ENCODE data around the gene LYSMD2. TPM values are rescaled to one million over a fixed set of nuclear protein-coding genes. Genes with fewer than 3 reads are reported as not detected.

The LYSMD2 gene
- total RNA-seq, 1 experiment from 2014 or later = 2.2 TPM

DNA sequence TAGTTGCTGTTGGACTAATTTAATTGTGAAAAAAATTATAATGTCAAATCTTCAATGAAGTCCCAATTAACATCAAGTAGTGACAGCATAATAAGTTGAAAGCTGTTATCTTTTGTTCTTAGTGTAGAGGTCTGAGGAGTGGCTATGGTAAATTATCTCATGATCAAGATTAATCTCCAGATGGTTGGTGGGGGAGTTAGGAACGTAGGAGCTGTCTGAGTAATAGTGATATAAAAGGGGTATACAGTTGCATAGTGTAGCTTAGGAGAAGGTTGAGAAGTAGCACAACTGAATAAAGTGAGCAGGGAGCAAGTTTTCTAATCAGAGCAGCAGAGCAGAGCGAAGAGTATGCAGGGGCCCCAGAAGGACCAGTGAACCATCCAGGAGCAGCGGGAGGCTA, 33.4 kb upstream of the LYSMD2 start:
- POLR2A ChIA-PET = no interaction called here
- Mint-ChIP-seq H3K27ac (no peak overlapping the region), H3K27me3 (ENCODE audit: low read depth) (no peaks in the 10 kb centered on the region), H3K4me1 (peaks cover 4% of the 10 kb centered on the region; the same call in 1 of the 2 replicates), H3K9me3 (no peaks in the 10 kb centered on the region), H3K36me3 (no peaks in the 10 kb centered on the region), H3K4me3 (no peak overlapping the region)
- TF ChIP-seq, protein P1, sequence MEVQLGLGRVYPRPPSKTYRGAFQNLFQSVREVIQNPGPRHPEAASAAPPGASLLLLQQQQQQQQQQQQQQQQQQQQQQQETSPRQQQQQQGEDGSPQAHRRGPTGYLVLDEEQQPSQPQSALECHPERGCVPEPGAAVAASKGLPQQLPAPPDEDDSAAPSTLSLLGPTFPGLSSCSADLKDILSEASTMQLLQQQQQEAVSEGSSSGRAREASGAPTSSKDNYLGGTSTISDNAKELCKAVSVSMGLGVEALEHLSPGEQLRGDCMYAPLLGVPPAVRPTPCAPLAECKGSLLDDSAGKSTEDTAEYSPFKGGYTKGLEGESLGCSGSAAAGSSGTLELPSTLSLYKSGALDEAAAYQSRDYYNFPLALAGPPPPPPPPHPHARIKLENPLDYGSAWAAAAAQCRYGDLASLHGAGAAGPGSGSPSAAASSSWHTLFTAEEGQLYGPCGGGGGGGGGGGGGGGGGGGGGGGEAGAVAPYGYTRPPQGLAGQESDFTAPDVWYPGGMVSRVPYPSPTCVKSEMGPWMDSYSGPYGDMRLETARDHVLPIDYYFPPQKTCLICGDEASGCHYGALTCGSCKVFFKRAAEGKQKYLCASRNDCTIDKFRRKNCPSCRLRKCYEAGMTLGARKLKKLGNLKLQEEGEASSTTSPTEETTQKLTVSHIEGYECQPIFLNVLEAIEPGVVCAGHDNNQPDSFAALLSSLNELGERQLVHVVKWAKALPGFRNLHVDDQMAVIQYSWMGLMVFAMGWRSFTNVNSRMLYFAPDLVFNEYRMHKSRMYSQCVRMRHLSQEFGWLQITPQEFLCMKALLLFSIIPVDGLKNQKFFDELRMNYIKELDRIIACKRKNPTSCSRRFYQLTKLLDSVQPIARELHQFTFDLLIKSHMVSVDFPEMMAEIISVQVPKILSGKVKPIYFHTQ (CRISPR knock-in tag; IDR thresholded peaks at IDR 0.05) = no peak
- no peak for TF ChIP-seq OVOL2 (CRISPR knock-in tag; IDR thresholded peaks at IDR 0.05; ENCODE audit: borderline replicate concordance)
- TF ChIP-seq, protein P2, sequence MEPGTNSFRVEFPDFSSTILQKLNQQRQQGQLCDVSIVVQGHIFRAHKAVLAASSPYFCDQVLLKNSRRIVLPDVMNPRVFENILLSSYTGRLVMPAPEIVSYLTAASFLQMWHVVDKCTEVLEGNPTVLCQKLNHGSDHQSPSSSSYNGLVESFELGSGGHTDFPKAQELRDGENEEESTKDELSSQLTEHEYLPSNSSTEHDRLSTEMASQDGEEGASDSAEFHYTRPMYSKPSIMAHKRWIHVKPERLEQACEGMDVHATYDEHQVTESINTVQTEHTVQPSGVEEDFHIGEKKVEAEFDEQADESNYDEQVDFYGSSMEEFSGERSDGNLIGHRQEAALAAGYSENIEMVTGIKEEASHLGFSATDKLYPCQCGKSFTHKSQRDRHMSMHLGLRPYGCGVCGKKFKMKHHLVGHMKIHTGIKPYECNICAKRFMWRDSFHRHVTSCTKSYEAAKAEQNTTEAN (CRISPR knock-in tag; IDR thresholded peaks at IDR 0.05) = no peak
- no peak for TF ChIP-seq CREB1 (CRISPR knock-in tag; IDR thresholded peaks at IDR 0.05)
- TF ChIP-seq SP1 (CRISPR knock-in tag; conservative IDR thresholded peaks at IDR 0.05) = no peak
- TF ChIP-seq, protein P3, sequence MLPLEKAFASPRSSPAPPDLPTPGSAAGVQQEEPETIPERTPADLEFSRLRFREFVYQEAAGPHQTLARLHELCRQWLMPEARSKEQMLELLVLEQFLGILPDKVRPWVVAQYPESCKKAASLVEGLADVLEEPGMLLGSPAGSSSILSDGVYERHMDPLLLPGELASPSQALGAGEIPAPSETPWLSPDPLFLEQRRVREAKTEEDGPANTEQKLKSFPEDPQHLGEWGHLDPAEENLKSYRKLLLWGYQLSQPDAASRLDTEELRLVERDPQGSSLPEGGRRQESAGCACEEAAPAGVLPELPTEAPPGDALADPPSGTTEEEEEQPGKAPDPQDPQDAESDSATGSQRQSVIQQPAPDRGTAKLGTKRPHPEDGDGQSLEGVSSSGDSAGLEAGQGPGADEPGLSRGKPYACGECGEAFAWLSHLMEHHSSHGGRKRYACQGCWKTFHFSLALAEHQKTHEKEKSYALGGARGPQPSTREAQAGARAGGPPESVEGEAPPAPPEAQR (CRISPR knock-in tag; IDR thresholded peaks at IDR 0.05) = no peak
- TF ChIP-seq FOXK1 (CRISPR knock-in tag; IDR thresholded peaks at IDR 0.05) = no peak
- TF ChIP-seq, protein P4, sequence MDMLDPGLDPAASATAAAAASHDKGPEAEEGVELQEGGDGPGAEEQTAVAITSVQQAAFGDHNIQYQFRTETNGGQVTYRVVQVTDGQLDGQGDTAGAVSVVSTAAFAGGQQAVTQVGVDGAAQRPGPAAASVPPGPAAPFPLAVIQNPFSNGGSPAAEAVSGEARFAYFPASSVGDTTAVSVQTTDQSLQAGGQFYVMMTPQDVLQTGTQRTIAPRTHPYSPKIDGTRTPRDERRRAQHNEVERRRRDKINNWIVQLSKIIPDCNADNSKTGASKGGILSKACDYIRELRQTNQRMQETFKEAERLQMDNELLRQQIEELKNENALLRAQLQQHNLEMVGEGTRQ (CRISPR knock-in tag; IDR thresholded peaks at IDR 0.05) = no peak
- CTCF ChIA-PET = no interaction called here
- ATAC-seq (no peak), DNase-seq (ENCODE audit: low spot score) (no peak)

DNA sequence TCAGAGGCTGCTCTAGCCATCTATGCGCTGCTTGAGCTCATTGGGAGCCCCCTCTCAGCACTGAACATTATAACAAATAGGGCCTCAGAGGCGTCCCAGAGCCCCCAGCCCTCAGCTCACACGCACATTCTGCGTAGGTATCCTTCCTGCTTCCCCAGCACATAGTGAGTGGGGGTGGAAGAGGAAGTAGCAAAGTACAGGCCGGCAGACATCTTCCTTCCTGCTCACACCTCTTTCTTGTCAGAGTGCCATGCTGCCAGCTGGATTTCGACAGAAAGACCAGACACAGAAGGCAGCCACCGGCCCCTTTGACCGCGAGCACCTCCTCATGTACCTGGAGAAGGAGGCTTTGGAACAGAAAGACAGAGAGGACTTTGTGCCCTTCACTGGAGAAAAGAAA, 30.6 kb upstream of the LYSMD2 start:
- Mint-ChIP-seq H3K27me3 (ENCODE audit: low read depth) (no peaks in the 10 kb centered on the region), H3K4me3 (no peak overlapping the region), H3K9me3 (no peaks in the 10 kb centered on the region), H3K4me1 (0 out of 2 replicates have a peak, but pooled peaks cover 4% of the 10 kb centered on the region), H3K36me3 (no peaks in the 10 kb centered on the region), H3K27ac (no peak overlapping the region)
- ChIA-PET POLR2A (no interaction called here), CTCF (interaction anchor here (1.1 to 5.0 kb wide), 2 partner anchors 8 to 87 kb away, joined by 5 to 48 read pairs; partner anchors contain the start of gene SCG3)
- DNase-seq (ENCODE audit: low spot score) (no peak), ATAC-seq (peak; percentile 16)
- TF ChIP-seq ETV6 (CRISPR knock-in tag; IDR thresholded peaks at IDR 0.05) (no peak), TCF7 (CRISPR knock-in tag; IDR thresholded peaks at IDR 0.05; ENCODE audit: low read depth) (no peak), ATF1 (CRISPR knock-in tag; IDR thresholded peaks at IDR 0.05) (no peak), CREM (CRISPR knock-in tag; IDR thresholded peaks at IDR 0.05) (no peak), NR3C1 (CRISPR knock-in tag; conservative IDR thresholded peaks at IDR 0.05; ENCODE audit: low read depth) (no peak)
- TF ChIP-seq, protein P5, sequence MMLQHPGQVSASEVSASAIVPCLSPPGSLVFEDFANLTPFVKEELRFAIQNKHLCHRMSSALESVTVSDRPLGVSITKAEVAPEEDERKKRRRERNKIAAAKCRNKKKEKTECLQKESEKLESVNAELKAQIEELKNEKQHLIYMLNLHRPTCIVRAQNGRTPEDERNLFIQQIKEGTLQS (CRISPR knock-in tag; conservative IDR thresholded peaks at IDR 0.05) = no peak

DNA sequence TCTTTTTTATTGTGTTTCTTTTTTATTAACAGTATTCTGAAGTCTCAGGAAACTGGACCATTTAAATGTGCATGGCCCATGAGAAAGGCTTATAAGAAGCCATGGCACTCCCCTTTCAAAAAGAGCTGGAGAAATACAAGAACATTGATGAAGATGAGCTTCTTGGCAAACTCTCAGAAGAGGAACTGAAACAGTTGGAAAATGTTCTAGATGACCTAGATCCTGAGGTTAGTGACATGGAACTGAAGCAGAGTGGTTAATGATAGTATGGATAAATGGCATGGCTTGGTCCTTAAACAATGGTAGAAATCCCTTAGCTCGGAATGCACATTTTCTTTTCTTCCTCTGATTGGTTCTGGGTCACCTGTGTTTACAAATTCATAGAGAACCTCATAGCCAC, 28.9 kb upstream of the LYSMD2 start:
- Mint-ChIP-seq H3K4me1 (0 out of 2 replicates have a peak, but pooled peaks cover 4% of the 10 kb centered on the region), H3K27ac (no peak overlapping the region), H3K36me3 (no peaks in the 10 kb centered on the region), H3K4me3 (no peak overlapping the region), H3K9me3 (no peaks in the 10 kb centered on the region), H3K27me3 (ENCODE audit: low read depth) (no peaks in the 10 kb centered on the region)
- ATAC-seq = no peak
- TF ChIP-seq GRHL2 (CRISPR knock-in tag; IDR thresholded peaks at IDR 0.05; ENCODE audit: insufficient replicate concordance, severe bottlenecking) (no peak), SMAD3 (CRISPR knock-in tag; IDR thresholded peaks at IDR 0.05; ENCODE audit: borderline replicate concordance) (no peak)
- DNase-seq (ENCODE audit: low spot score) = no peak
- ChIA-PET POLR2A (no interaction called here), CTCF (interaction anchor here (5.0 kb wide), 1 partner anchor 10 kb away, joined by 48 read pairs; no protein-coding TSS in a partner anchor)

Measured in WTC11 (cell line).